ENCODE results near the gene PRUNE1. TPM values are rescaled to one million over a fixed set of nuclear protein-coding genes. Genes with fewer than 3 reads are reported as not detected.

PRUNE1 gene
- polyA plus RNA-seq, 1 donor from 2014 or later: 32.2 TPM

GRCh38 chr1:151010346-151010726, 2.1 kb downstream of the PRUNE1 start:
- Histone ChIP-seq H3K9me3 (ENCODE audit: low read length) (no peaks in the 10 kb centered on the region), H3K4me3 (ENCODE audit: low read length) (no peak overlapping the region), H4K20me1 (ENCODE audit: insufficient read depth) (no peaks in the 10 kb centered on the region), H3K27me3 (ENCODE audit: insufficient read depth, low read depth, low read length) (no peaks in the 10 kb centered on the region), H3K4me2 (ENCODE audit: low read length) (no peak overlapping the region), H3K79me2 (replicated peaks; ENCODE audit: insufficient read depth, low read length) (peaks cover 13% of the 10 kb centered on the region), H2AFZ (ENCODE audit: low read depth, low read length) (no peak overlapping the region), H3K27ac (ENCODE audit: low read length) (no peak overlapping the region), H3F3A (ENCODE audit: insufficient read depth, low read length, poor library complexity, severe bottlenecking) (no peaks in the 10 kb centered on the region), H3K9me2 (ENCODE audit: insufficient read depth, low read length) (no peaks in the 10 kb centered on the region), H3K9ac (ENCODE audit: low read length) (no peak overlapping the region), H3K36me3 (ENCODE audit: insufficient read depth, low read length) (no peaks in the 10 kb centered on the region)
- TF ChIP-seq RAD21 (conservative IDR thresholded peaks at IDR 0.05) (no peak), CTCF (IDR thresholded peaks at IDR 0.05; ENCODE audit: poor library complexity, severe bottlenecking) (no peak), EZH2 (IDR thresholded peaks at IDR 0.05; ENCODE audit: borderline replicate concordance, insufficient read depth, low read length, poor library complexity, severe bottlenecking) (no peak), EP300 (conservative IDR thresholded peaks at IDR 0.05; ENCODE audit: poor library complexity, severe bottlenecking) (no peak), POLR2AphosphoS5 (IDR thresholded peaks at IDR 0.05) (no peak), SMC3 (conservative IDR thresholded peaks at IDR 0.05; ENCODE audit: poor library complexity) (no peak), TAF1 (IDR thresholded peaks at IDR 0.05; ENCODE audit: low read depth) (no peak), MXI1 (conservative IDR thresholded peaks at IDR 0.05; ENCODE audit: poor library complexity, severe bottlenecking) (no peak), REST (IDR thresholded peaks at IDR 0.05; ENCODE audit: borderline replicate concordance) (no peak)

- Histone ChIP-seq H2AFZ (ENCODE audit: low read depth, low read length) (no peak overlapping the region), H3K4me2 (ENCODE audit: low read length) (no peak overlapping the region), H3F3A (ENCODE audit: insufficient read depth, low read length, poor library complexity, severe bottlenecking) (no peaks in the 10 kb centered on the region), H3K36me3 (ENCODE audit: insufficient read depth, low read length) (no peaks in the 10 kb centered on the region), H3K27ac (ENCODE audit: low read length) (no peak overlapping the region), H3K9me3 (ENCODE audit: low read length) (no peaks in the 10 kb centered on the region), H3K9me2 (ENCODE audit: insufficient read depth, low read length) (no peaks in the 10 kb centered on the region), H4K20me1 (ENCODE audit: insufficient read depth) (no peaks in the 10 kb centered on the region), H3K9ac (ENCODE audit: low read length) (no peak overlapping the region), H3K4me3 (ENCODE audit: low read length) (no peak overlapping the region), H3K79me2 (replicated peaks; ENCODE audit: insufficient read depth, low read length) (peaks cover 6% of the 10 kb centered on the region), H3K27me3 (ENCODE audit: insufficient read depth, low read depth, low read length) (no peaks in the 10 kb centered on the region)
- TF ChIP-seq TAF1 (IDR thresholded peaks at IDR 0.05; ENCODE audit: low read depth): no peak
- TF ChIP-seq EZH2 (IDR thresholded peaks at IDR 0.05; ENCODE audit: borderline replicate concordance, insufficient read depth, low read length, poor library complexity, severe bottlenecking): no peak
- no peak for TF ChIP-seq MXI1 (conservative IDR thresholded peaks at IDR 0.05; ENCODE audit: poor library complexity, severe bottlenecking)
- TF ChIP-seq REST (IDR thresholded peaks at IDR 0.05; ENCODE audit: borderline replicate concordance): no peak
- TF ChIP-seq RAD21 (conservative IDR thresholded peaks at IDR 0.05): no peak
- no peak for TF ChIP-seq SMC3 (conservative IDR thresholded peaks at IDR 0.05; ENCODE audit: poor library complexity)
- no peak for TF ChIP-seq POLR2AphosphoS5 (IDR thresholded peaks at IDR 0.05)
- TF ChIP-seq EP300 (conservative IDR thresholded peaks at IDR 0.05; ENCODE audit: poor library complexity, severe bottlenecking): no peak
- no peak for TF ChIP-seq CTCF (IDR thresholded peaks at IDR 0.05; ENCODE audit: poor library complexity, severe bottlenecking)
Observed at GRCh38 chr1:151011154-151011850, 3.1 kb downstream of the PRUNE1 start.

All from neural cell (in vitro differentiated cells).